ENCODE measurements around the gene ATRNL1.

GRCh38 chr10:115915429-115915828 is 822.3 kb downstream of the ATRNL1 start:
- no peak for TF ChIP-seq CTCF (IDR thresholded peaks at IDR 0.05; ENCODE audit: poor library complexity)
- TF ChIP-seq EZH2 (IDR thresholded peaks at IDR 0.05; ENCODE audit: borderline replicate concordance): no peak

Measured in hepatocyte (in vitro differentiated cells).